Measurements from ENCODE around the gene RELA. TPM values are rescaled to one million over a fixed set of nuclear protein-coding genes. Genes with fewer than 3 reads are reported as not detected.

Gene RELA
- total RNA-seq, 1 experiment from 2014 or later: 76.4 TPM

DNA sequence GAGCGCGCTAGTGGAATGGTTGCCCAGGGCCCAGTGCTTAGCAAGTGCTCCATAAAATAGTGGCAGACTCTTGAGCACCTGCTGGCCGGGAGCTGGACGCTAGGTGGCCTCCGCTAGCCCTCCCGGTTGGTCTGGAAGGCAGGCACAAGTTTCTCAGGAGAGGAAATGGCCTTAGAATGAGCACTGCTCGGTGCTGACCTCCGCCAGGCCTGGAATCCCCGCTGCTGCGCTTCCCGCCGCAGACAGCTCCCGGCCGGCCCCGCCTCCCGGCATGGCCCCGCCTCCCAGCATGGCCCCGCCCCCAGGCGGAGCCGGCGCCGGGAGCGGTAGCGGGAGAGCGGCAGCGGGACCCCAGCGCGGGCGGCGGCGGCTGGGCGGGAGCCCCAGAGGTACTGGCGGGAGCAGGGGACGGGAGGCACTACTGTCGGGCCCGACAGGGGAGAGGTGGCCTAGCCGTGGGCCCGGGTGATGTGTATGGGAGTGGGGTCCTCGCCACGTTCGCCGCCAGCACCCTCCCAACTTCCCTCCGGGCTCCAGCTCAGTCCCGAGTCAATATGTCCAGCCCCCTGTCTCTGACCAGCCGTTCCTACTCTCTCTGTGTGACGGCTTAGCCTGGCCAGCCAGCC is 24.8 kb downstream of the RELA start, which contains the start of gene SIPA1:
Gene SIPA1 (plus strand): TSS at position 308 of the 626 bp plus-strand sequence. CDS start 2,821 bp downstream, outside the sequence.
- no TSS peak for BruUV-seq (replicated peaks)
- intact Hi-C loops (cut with micrococcal nuclease; ENCODE audit: unreplicated experiment): no loop called here
- TF ChIP-seq CTCF (IDR thresholded peaks at IDR 0.05; ENCODE audit: unreplicated experiment): peak; percentile 35

DNA sequence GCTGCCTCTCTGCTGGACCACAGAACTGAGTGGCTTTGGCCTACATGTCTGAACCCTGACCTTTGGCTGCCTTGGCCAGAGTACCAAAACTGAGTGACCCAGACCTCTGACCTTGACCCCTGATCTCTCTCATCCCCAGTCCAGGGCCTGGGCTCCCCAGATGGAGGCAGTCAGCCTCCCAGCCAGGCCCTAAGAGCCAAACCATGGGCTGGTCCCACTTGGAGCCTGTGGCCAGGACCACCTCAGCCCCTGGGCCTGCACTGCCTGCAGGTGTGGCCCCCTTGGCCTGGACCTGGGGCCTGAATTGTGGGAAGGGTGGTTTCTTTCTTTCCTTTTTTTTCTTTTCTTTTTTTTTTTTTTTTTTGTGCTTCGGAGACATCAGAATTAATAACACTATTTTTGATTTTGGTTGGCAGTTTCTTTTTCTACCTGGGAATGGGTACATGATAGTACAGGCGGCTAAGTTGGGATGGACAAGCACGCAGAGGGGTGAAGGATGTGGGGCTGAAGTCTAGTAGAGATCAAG is 25.6 kb downstream of the RELA start:
- Mint-ChIP-seq H3K27ac (ENCODE audit: unreplicated experiment) (peak overlapping the region; percentile 66), H3K27me3 (ENCODE audit: unreplicated experiment) (no peaks in the 10 kb centered on the region), H3K9me3 (ENCODE audit: low read depth, unreplicated experiment) (no peaks in the 10 kb centered on the region), H3K36me3 (ENCODE audit: insufficient read depth, unreplicated experiment) (peaks cover 62% of the 10 kb centered on the region), H3K4me1 (ENCODE audit: low read depth, unreplicated experiment) (peaks cover 18% of the 10 kb centered on the region), H3K4me3 (ENCODE audit: low read depth, unreplicated experiment) (peak overlapping the region; percentile 79)
- CTCF ChIA-PET: interaction anchor here (0.6 to 1.7 kb wide), 5 partner anchors 22 to 385 kb away, joined by 3 to 5 read pairs (median 4); partner anchors contain the start of gene PCNX3
- BruUV-seq (replicated peaks): no TSS peak
- TF ChIP-seq CTCF (IDR thresholded peaks at IDR 0.05; ENCODE audit: unreplicated experiment): no peak
- DNase-seq: no peak
- intact Hi-C loops (cut with micrococcal nuclease; ENCODE audit: unreplicated experiment): no loop called here

More for the DNA sequence above, 24.8 kb downstream of the RELA start, which contains the start of gene SIPA1:
- H3K36me3 Mint-ChIP-seq (ENCODE audit: insufficient read depth, unreplicated experiment): peaks cover 59% of the 10 kb centered on the region
- peaks cover 18% of the 10 kb centered on the region for H3K4me1 Mint-ChIP-seq (ENCODE audit: low read depth, unreplicated experiment)
- H3K27ac Mint-ChIP-seq (ENCODE audit: unreplicated experiment): peak within 1 kb of the TSS; percentile 66
- DNase-seq: peak; percentile 90
- H3K9me3 Mint-ChIP-seq (ENCODE audit: low read depth, unreplicated experiment): no peaks in the 10 kb centered on the region
- no peaks in the 10 kb centered on the region for H3K27me3 Mint-ChIP-seq (ENCODE audit: unreplicated experiment)
- peak within 1 kb of the TSS; percentile 79 for H3K4me3 Mint-ChIP-seq (ENCODE audit: low read depth, unreplicated experiment)
- CTCF ChIA-PET: interaction anchor here (0.6 to 1.7 kb wide), 5 partner anchors 15 to 273 kb away, joined by 3 to 5 read pairs (median 3); partner anchors contain the start of gene PCNX3

GRCh38 chr11:65636108-65637031 is 26.3 kb downstream of the RELA start:
- intact Hi-C loops (cut with micrococcal nuclease; ENCODE audit: unreplicated experiment): no loop called here
- CTCF ChIA-PET: interaction anchor here (0.6 kb wide), 1 partner anchor 384 kb away, joined by 4 read pairs; no protein-coding TSS in a partner anchor
- no peak for TF ChIP-seq CTCF (IDR thresholded peaks at IDR 0.05; ENCODE audit: unreplicated experiment)
- peaks cover 18% of the 10 kb centered on the region for H3K4me1 Mint-ChIP-seq (ENCODE audit: low read depth, unreplicated experiment)
- H3K27me3 Mint-ChIP-seq (ENCODE audit: unreplicated experiment): no peaks in the 10 kb centered on the region
- H3K27ac Mint-ChIP-seq (ENCODE audit: unreplicated experiment): no peak overlapping the region
- peaks cover 56% of the 10 kb centered on the region for H3K36me3 Mint-ChIP-seq (ENCODE audit: insufficient read depth, unreplicated experiment)
- H3K4me3 Mint-ChIP-seq (ENCODE audit: low read depth, unreplicated experiment): no peak overlapping the region
- no peaks in the 10 kb centered on the region for H3K9me3 Mint-ChIP-seq (ENCODE audit: low read depth, unreplicated experiment)
- BruUV-seq (replicated peaks): no TSS peak
- DNase-seq: no peak

GRCh38 chr11:65634905-65635731 is 27.6 kb downstream of the RELA start:
- H3K9me3 Mint-ChIP-seq (ENCODE audit: low read depth, unreplicated experiment): no peaks in the 10 kb centered on the region
- H3K27me3 Mint-ChIP-seq (ENCODE audit: unreplicated experiment): no peaks in the 10 kb centered on the region
- H3K27ac Mint-ChIP-seq (ENCODE audit: unreplicated experiment): no peak overlapping the region
- peaks cover 18% of the 10 kb centered on the region for H3K4me1 Mint-ChIP-seq (ENCODE audit: low read depth, unreplicated experiment)
- peaks cover 61% of the 10 kb centered on the region for H3K36me3 Mint-ChIP-seq (ENCODE audit: insufficient read depth, unreplicated experiment)
- CTCF ChIA-PET: no interaction called here
- TF ChIP-seq CTCF (IDR thresholded peaks at IDR 0.05; ENCODE audit: unreplicated experiment): no peak
- H3K4me3 Mint-ChIP-seq (ENCODE audit: low read depth, unreplicated experiment): no peak overlapping the region
- no peak for DNase-seq
- no TSS peak for BruUV-seq (replicated peaks)
- intact Hi-C loops (cut with micrococcal nuclease; ENCODE audit: unreplicated experiment): no loop called here
